Fibroblast of lung (primary cell): ENCODE data around the gene ZNF346. TPM values are rescaled to one million over a fixed set of nuclear protein-coding genes. Genes with fewer than 3 reads are reported as not detected.
A peak's percentile ranks its signal among the peaks of the same experiment; 100 is the strongest.

ENCODE experiments used
- DNase-seq, 2 donors: peaks; one replicate each; pipeline versions ENCODE4 v3.0.0 to v3.0.0-alpha.2; 2010; ENCODE audit warnings: low read depth in 2 of 2
- H2AFZ ChIP-seq: 2 replicates; pipeline ENCODE4 v1.5.1; 2012; ENCODE audit warnings: low read length, control low read depth, inconsistent platforms
- H3K27ac ChIP-seq: 2 replicates; pipeline ENCODE4 v1.5.1; 2011; ENCODE audit warnings: low read length, control low read depth; ENCODE audit not compliant: insufficient read depth
- H3K27me3 ChIP-seq: 2 replicates; pipeline ENCODE4 v1.5.1; 2011; ENCODE audit warnings: mild to moderate bottlenecking, low read length; ENCODE audit not compliant: control insufficient read depth, insufficient read depth
- H3K36me3 ChIP-seq: 2 replicates; pipeline ENCODE4 v1.5.1; 2011; ENCODE audit warnings: low read length; ENCODE audit not compliant: control insufficient read depth, insufficient read depth
- H3K4me1 ChIP-seq: 2 replicates; pipeline ENCODE4 v1.5.1; 2011; ENCODE audit warnings: low read length; ENCODE audit not compliant: control insufficient read depth, insufficient read depth; ENCODE audit errors: extremely low read depth
- H3K4me2 ChIP-seq: 2 replicates; pipeline ENCODE4 v1.5.1; 2011; ENCODE audit warnings: low read length, control low read depth; ENCODE audit not compliant: insufficient read depth; ENCODE audit errors: extremely low read depth
- H3K4me3 ChIP-seq, 4 experiments: fragments of 200-600 bp in 1 of 4; sonication (generic) in 1 of 4; replicated peaks in 1 of 4; 2 replicates each; pipeline ENCODE4 v1.5.1; 2011 to 2016; ENCODE audit warnings: low read length in 4 of 4, low read depth in 3 of 4, mild to moderate bottlenecking in 3 of 4, control low read depth in 2 of 4, inconsistent platforms in 1 of 4, mixed read lengths in 1 of 4; ENCODE audit not compliant: insufficient read depth in 1 of 4; ENCODE audit errors: control extremely low read depth in 1 of 4
- H3K79me2 ChIP-seq: 2 replicates; pipeline ENCODE4 v1.5.1; 2012; ENCODE audit warnings: mild to moderate bottlenecking, low read length, inconsistent platforms; ENCODE audit not compliant: control insufficient read depth, insufficient read depth
- H3K9ac ChIP-seq: 2 replicates; pipeline ENCODE4 v1.5.1; 2011; ENCODE audit warnings: mild to moderate bottlenecking, low read length, control low read depth; ENCODE audit not compliant: insufficient read depth
- H3K9me3 ChIP-seq: 2 replicates; pipeline ENCODE4 v1.5.1; 2012; ENCODE audit warnings: low read depth, low read length; ENCODE audit not compliant: control insufficient read depth, insufficient read depth
- H4K20me1 ChIP-seq: 2 replicates; pipeline ENCODE4 v1.5.1; 2011; ENCODE audit warnings: low read length; ENCODE audit not compliant: control insufficient read depth, insufficient read depth; ENCODE audit errors: extremely low read depth
- CTCF ChIP-seq, 2 donors: IDR thresholded peaks in 1 of 2; conservative IDR thresholded peaks in 1 of 2; 1 replicate in 1 of 2; 2 replicates in 1 of 2; pipeline ENCODE4 v1.5.1; 2011 to 2012; ENCODE audit warnings: low read length in 2 of 2, control low read depth in 1 of 2, inconsistent platforms in 1 of 2, low read depth in 1 of 2, mild to moderate bottlenecking in 1 of 2
- EZH2 ChIP-seq: IDR thresholded peaks from 2 replicates; pipeline ENCODE4 v1.5.1; 2012; ENCODE audit warnings: low read length, control low read depth, mild to moderate bottlenecking; ENCODE audit errors: missing control alignments
- polyA plus RNA-seq, 2 donors: library from polyadenylated mRNA; depleted of rRNA in 1 of 2; stranded (reverse) in 1 of 2; unstranded in 1 of 2; fragments of >200 nt; gene quantifications; 2 replicates each; pipeline ENCODE4 v1.2.1, GENCODE V29; 2011 to 2012; ENCODE audit warnings: missing spikeins in 1 of 2
- total RNA-seq: library from RNA; depleted of rRNA; stranded (reverse); fragments of >200 nt; gene quantifications from 2 replicates; pipeline ENCODE4 v1.2.1, GENCODE V29; 2014

ZNF346 gene
- total and polyA plus RNA-seq, 2 donors (not counting 1 experiment from before 2014, with no cell fraction given): 14.0 to 14.9 TPM

DNA sequence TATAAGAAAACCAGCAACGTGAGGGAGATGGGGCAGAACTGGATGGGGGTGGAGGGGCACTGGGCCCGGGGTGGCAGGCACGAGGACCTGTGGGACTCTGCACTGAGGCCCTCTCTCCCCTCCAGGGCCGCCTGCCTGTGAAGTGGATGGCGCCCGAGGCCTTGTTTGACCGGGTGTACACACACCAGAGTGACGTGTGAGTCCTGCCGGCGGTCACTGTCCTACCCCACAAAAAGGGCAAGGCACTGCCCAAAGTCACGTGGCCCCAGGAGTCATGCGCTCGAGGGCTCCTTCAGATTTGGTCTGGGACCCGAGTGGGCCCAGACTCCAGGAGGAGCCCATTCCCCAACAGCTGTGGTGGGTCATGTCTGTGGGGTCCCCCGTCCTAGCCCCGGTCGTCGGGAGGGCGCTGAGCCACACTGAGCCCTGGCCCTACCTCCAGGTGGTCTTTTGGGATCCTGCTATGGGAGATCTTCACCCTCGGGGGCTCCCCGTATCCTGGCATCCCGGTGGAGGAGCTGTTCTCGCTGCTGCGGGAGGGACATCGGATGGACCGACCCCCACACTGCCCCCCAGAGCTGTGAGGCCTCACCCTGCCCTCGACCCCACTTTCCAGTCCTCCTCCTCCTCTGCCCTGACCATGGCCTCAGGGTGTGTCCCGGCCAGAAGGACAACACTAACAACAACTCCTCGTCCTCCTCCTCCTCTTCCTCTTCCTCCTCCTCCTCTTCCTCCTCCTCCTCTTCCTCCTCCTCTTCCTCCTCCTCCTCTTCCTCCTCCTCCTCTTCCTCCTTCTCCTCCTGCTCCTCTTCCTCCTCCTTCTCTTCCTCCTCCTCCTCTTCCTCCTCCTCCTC lies 73.9 kb downstream of the ZNF346 start:
- Histone ChIP-seq H3K4me3 (no peak overlapping the region), H3K9ac (no peak overlapping the region), H4K20me1 (no peaks in the 10 kb centered on the region), H3K4me2 (no peak overlapping the region), H2AFZ (no peak overlapping the region), H3K36me3 (peaks cover 9% of the 10 kb centered on the region), H3K4me1 (peaks cover 23% of the 10 kb centered on the region), H3K27ac (no peak overlapping the region), H3K9me3 (no peaks in the 10 kb centered on the region), H3K27me3 (no peaks in the 10 kb centered on the region), H3K79me2 (no peaks in the 10 kb centered on the region)
- no peak for TF ChIP-seq EZH2
- no peak for TF ChIP-seq CTCF (conservative IDR thresholded peaks at IDR 0.05 in 1 of 2, IDR thresholded peaks at IDR 0.05 in 1 of 2; ENCODE audit: low read depth in 1 of 2, low read length in 2 of 2)
- no peak for DNase-seq

- DNase-seq: no peak
- H3K4me3 ChIP-seq: no peak overlapping the region
- peaks cover 23% of the 10 kb centered on the region for H3K4me1 ChIP-seq
- H3K27ac ChIP-seq: no peak overlapping the region
- no peaks in the 10 kb centered on the region for H3K27me3 ChIP-seq
- no peak overlapping the region for H2AFZ ChIP-seq
- H4K20me1 ChIP-seq: no peaks in the 10 kb centered on the region
- no peak for TF ChIP-seq CTCF (conservative IDR thresholded peaks at IDR 0.05 in 1 of 2, IDR thresholded peaks at IDR 0.05 in 1 of 2; ENCODE audit: low read depth in 1 of 2, low read length in 2 of 2)
- TF ChIP-seq EZH2: no peak
- H3K9me3 ChIP-seq: no peaks in the 10 kb centered on the region
- no peak overlapping the region for H3K4me2 ChIP-seq
- no peaks in the 10 kb centered on the region for H3K79me2 ChIP-seq
- peaks cover 7% of the 10 kb centered on the region for H3K36me3 ChIP-seq
- H3K9ac ChIP-seq: no peak overlapping the region
These were observed 74.8 kb downstream of the ZNF346 start for GRCh38 chr5:177097016-177097985.

DNA sequence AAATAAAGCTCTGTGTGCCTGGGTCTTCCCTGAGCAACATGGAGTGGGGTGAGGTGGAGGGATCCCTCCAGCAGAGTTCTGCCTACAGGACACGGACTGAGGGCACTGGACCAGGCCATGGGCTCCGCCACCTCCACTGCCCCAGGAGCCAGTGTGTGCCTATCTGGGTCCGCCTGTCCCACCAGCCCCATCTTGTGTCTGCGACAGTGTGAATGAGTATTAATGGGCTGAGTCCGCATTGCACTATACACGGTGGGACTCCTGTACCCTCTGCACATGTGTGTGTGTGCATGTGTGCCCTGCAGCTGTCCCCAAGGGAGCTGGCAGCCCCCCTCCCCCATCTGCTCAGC lies 75.6 kb downstream of the ZNF346 start:
- Histone ChIP-seq H3K27ac (peak overlapping the region; percentile 74), H3K9ac (no peak overlapping the region)
- no peak for DNase-seq

More for the DNA sequence above, 75.6 kb downstream of the ZNF346 start:
- H3K27me3 ChIP-seq: no peaks in the 10 kb centered on the region
- no peaks in the 10 kb centered on the region for H4K20me1 ChIP-seq
- H3K4me3 ChIP-seq: no peak overlapping the region
- TF ChIP-seq CTCF (conservative IDR thresholded peaks at IDR 0.05 in 1 of 2, IDR thresholded peaks at IDR 0.05 in 1 of 2; ENCODE audit: low read depth in 1 of 2, low read length in 2 of 2) (no peak), EZH2 (no peak)
- H3K36me3 ChIP-seq: peaks cover 7% of the 10 kb centered on the region
- H3K79me2 ChIP-seq: no peaks in the 10 kb centered on the region
- no peaks in the 10 kb centered on the region for H3K9me3 ChIP-seq
- H3K4me1 ChIP-seq: peaks cover 23% of the 10 kb centered on the region
- no peak overlapping the region for H3K4me2 ChIP-seq
- H2AFZ ChIP-seq: no peak overlapping the region
